ENCODE results near the gene GAS2.

The GAS2 gene

GRCh38 chr11:22633354-22633902 is 33.0 kb upstream of the GAS2 start:
- no peak overlapping the region for H3K27ac ChIP-seq (ENCODE audit: low read depth, low read length)
- no peak overlapping the region for H3K4me3 ChIP-seq (ENCODE audit: insufficient read depth, low read length, poor library complexity, severe bottlenecking)
- H4K20me1 ChIP-seq (ENCODE audit: low read depth, low read length) = no peaks in the 10 kb centered on the region
- H3K27me3 ChIP-seq (ENCODE audit: low read length) = no peaks in the 10 kb centered on the region
- peaks cover 4% of the 10 kb centered on the region; the same call in 1 of the 2 replicates for H3F3A ChIP-seq (ENCODE audit: insufficient read depth)
- no peaks in the 10 kb centered on the region for H3K79me2 ChIP-seq (ENCODE audit: insufficient read depth, low read length)
- no peaks in the 10 kb centered on the region for H3K9me2 ChIP-seq (replicated peaks; ENCODE audit: insufficient read depth, low read length)
- H3K9ac ChIP-seq (ENCODE audit: low read length) = no peak overlapping the region
- H3K4me2 ChIP-seq (ENCODE audit: low read depth, low read length, poor library complexity, severe bottlenecking) = no peak overlapping the region
- H2AFZ ChIP-seq (ENCODE audit: low read depth, low read length, severe bottlenecking) = no peak overlapping the region
- no peaks in the 10 kb centered on the region for H3K9me3 ChIP-seq (ENCODE audit: insufficient read depth, low read length)
- no peak for TF ChIP-seq EZH2phosphoT487 (conservative IDR thresholded peaks at IDR 0.05; ENCODE audit: low read length)
- TF ChIP-seq CTCF (IDR thresholded peaks at IDR 0.05; ENCODE audit: insufficient read depth, low read length, poor library complexity, severe bottlenecking) = peak; percentile 13
- H3K36me3 ChIP-seq (ENCODE audit: low read length) = no peaks in the 10 kb centered on the region

- Histone ChIP-seq H3F3A (ENCODE audit: insufficient read depth) (peaks cover 4% of the 10 kb centered on the region; the same call in 1 of the 2 replicates), H3K4me2 (ENCODE audit: low read depth, low read length, poor library complexity, severe bottlenecking) (no peak overlapping the region), H3K9me2 (replicated peaks; ENCODE audit: insufficient read depth, low read length) (no peaks in the 10 kb centered on the region), H2AFZ (ENCODE audit: low read depth, low read length, severe bottlenecking) (no peak overlapping the region), H3K9ac (ENCODE audit: low read length) (no peak overlapping the region), H3K27me3 (ENCODE audit: low read length) (no peaks in the 10 kb centered on the region), H3K79me2 (ENCODE audit: insufficient read depth, low read length) (no peaks in the 10 kb centered on the region), H4K20me1 (ENCODE audit: low read depth, low read length) (no peaks in the 10 kb centered on the region), H3K4me3 (ENCODE audit: insufficient read depth, low read length, poor library complexity, severe bottlenecking) (no peak overlapping the region), H3K9me3 (ENCODE audit: insufficient read depth, low read length) (no peaks in the 10 kb centered on the region), H3K27ac (ENCODE audit: low read depth, low read length) (no peak overlapping the region), H3K36me3 (ENCODE audit: low read length) (no peaks in the 10 kb centered on the region)
- no peak for TF ChIP-seq EZH2phosphoT487 (conservative IDR thresholded peaks at IDR 0.05; ENCODE audit: low read length)
- TF ChIP-seq CTCF (IDR thresholded peaks at IDR 0.05; ENCODE audit: insufficient read depth, low read length, poor library complexity, severe bottlenecking) = no peak
Observed at GRCh38 chr11:22634897-22635629, 31.3 kb upstream of the GAS2 start.

GRCh38 chr11:22635689-22636088 is 30.7 kb upstream of the GAS2 start:
- Histone ChIP-seq H3K4me2 (ENCODE audit: low read depth, low read length, poor library complexity, severe bottlenecking) (no peak overlapping the region), H3F3A (ENCODE audit: insufficient read depth) (peaks cover 4% of the 10 kb centered on the region; the same call in 1 of the 2 replicates), H3K36me3 (ENCODE audit: low read length) (no peaks in the 10 kb centered on the region), H2AFZ (ENCODE audit: low read depth, low read length, severe bottlenecking) (no peak overlapping the region), H3K79me2 (ENCODE audit: insufficient read depth, low read length) (no peaks in the 10 kb centered on the region), H3K9me2 (replicated peaks; ENCODE audit: insufficient read depth, low read length) (no peaks in the 10 kb centered on the region), H3K9me3 (ENCODE audit: insufficient read depth, low read length) (no peaks in the 10 kb centered on the region), H3K4me3 (ENCODE audit: insufficient read depth, low read length, poor library complexity, severe bottlenecking) (no peak overlapping the region), H3K27me3 (ENCODE audit: low read length) (no peaks in the 10 kb centered on the region), H3K27ac (ENCODE audit: low read depth, low read length) (no peak overlapping the region), H4K20me1 (ENCODE audit: low read depth, low read length) (no peaks in the 10 kb centered on the region), H3K9ac (ENCODE audit: low read length) (no peak overlapping the region)
- TF ChIP-seq EZH2phosphoT487 (conservative IDR thresholded peaks at IDR 0.05; ENCODE audit: low read length) (no peak), CTCF (IDR thresholded peaks at IDR 0.05; ENCODE audit: insufficient read depth, low read length, poor library complexity, severe bottlenecking) (no peak)
